Lower lobe of right lung (tissue), 2 donors: ENCODE data around the gene PRKCH. TPM values are rescaled to one million over a fixed set of nuclear protein-coding genes. Genes with fewer than 3 reads are reported as not detected.

Source experiments
- ATAC-seq, 2 donors: fragments of 200-7000 bp; cut with Tn5 transposase; one replicate each; pipeline ENCODE4 v1.9.1; 2020 to 2022; ENCODE audit warnings: mild to moderate bottlenecking in 2 of 2, moderate library complexity in 2 of 2
- DNase-seq: peaks from one replicate; pipeline ENCODE4 v3.0.0-alpha.2; 2020
- H3K27ac ChIP-seq: fragments of 200-600 bp; one replicate; pipeline ENCODE4 v1.8.0; 2022
- H3K27me3 ChIP-seq: fragments of 200-600 bp; one replicate; pipeline ENCODE4 v1.8.0; 2022; ENCODE audit warnings: low read depth
- H3K36me3 ChIP-seq: fragments of 200-600 bp; one replicate; pipeline ENCODE4 v1.8.0; 2022; ENCODE audit warnings: mild to moderate bottlenecking
- H3K4me1 ChIP-seq: fragments of 200-600 bp; one replicate; pipeline ENCODE4 v1.8.0; 2022
- H3K4me3 ChIP-seq: fragments of 200-600 bp; one replicate; pipeline ENCODE4 v1.8.0; 2022; ENCODE audit warnings: mild to moderate bottlenecking
- H3K9me3 ChIP-seq: fragments of 200-600 bp; one replicate; pipeline ENCODE4 v1.8.0; 2022
- CTCF ChIP-seq: fragments of 200-600 bp; IDR thresholded peaks from one replicate; pipeline ENCODE4 v1.8.0; 2022; ENCODE audit warnings: antibody characterized with exemption, mild to moderate bottlenecking
- intact Hi-C: fragments of 100-400 bp; cut with DNase I; formaldehyde crosslinking; loops from one replicate; pipeline ENCODE4 v1.11.0; 2022
- total RNA-seq: library from RNA; stranded (reverse); fragmentation: NEBNext Ultra II Directional; extraction: Animal tissue kit (Norgen Biotek cat#: 25700); gene quantifications from one replicate; pipeline ENCODE4 v1.2.1, GENCODE V29; 2021
- donor health status: DM: no; HTN: yes; CAD: no; lungs with severe emphysema.

The PRKCH gene
- total RNA-seq, 1 donor from 2014 or later = 60.9 TPM

GRCh38 chr14:61421212-61421923, 100.0 kb downstream of the PRKCH start:
- intact Hi-C loops = no loop called here
- peak overlapping the region; percentile 32 for H3K27ac ChIP-seq

GRCh38 chr14:61426048-61426447, 104.7 kb downstream of the PRKCH start:
- Histone ChIP-seq H3K27ac (peak overlapping the region; percentile 28), H3K36me3 (no peaks in the 10 kb centered on the region), H3K27me3 (no peaks in the 10 kb centered on the region), H3K9me3 (no peaks in the 10 kb centered on the region), H3K4me3 (no peak overlapping the region), H3K4me1 (peaks cover 30% of the 10 kb centered on the region)
- DNase-seq = no peak
- intact Hi-C loops = no loop called here
- ATAC-seq = no peak
- TF ChIP-seq CTCF = no peak

More at GRCh38 chr14:61421212-61421923, 100.0 kb downstream of the PRKCH start:
- ATAC-seq (peak in 1 of 2 donors; percentile 15), DNase-seq (no peak)
- H3K36me3 ChIP-seq = no peaks in the 10 kb centered on the region
- H3K9me3 ChIP-seq = no peaks in the 10 kb centered on the region
- TF ChIP-seq CTCF = no peak
- no peaks in the 10 kb centered on the region for H3K27me3 ChIP-seq
- peaks cover 58% of the 10 kb centered on the region for H3K4me1 ChIP-seq
- H3K4me3 ChIP-seq = no peak overlapping the region

- TF ChIP-seq CTCF = no peak
- intact Hi-C loops = no loop called here
- ATAC-seq (no peak), DNase-seq (no peak)
- H3K27me3 ChIP-seq = no peaks in the 10 kb centered on the region
- H3K27ac ChIP-seq = no peak overlapping the region
- no peaks in the 10 kb centered on the region for H3K36me3 ChIP-seq
- H3K9me3 ChIP-seq = no peaks in the 10 kb centered on the region
- H3K4me1 ChIP-seq = peaks cover 30% of the 10 kb centered on the region
- no peak overlapping the region for H3K4me3 ChIP-seq
These were observed 106.9 kb downstream of the PRKCH start for GRCh38 chr14:61428261-61428660.

GRCh38 chr14:61429316-61429715, 107.9 kb downstream of the PRKCH start:
- Histone ChIP-seq H3K9me3 (no peaks in the 10 kb centered on the region), H3K4me3 (no peak overlapping the region), H3K27me3 (no peaks in the 10 kb centered on the region), H3K27ac (no peak overlapping the region), H3K4me1 (peaks cover 40% of the 10 kb centered on the region), H3K36me3 (no peaks in the 10 kb centered on the region)
- intact Hi-C loops = no loop called here
- no peak for TF ChIP-seq CTCF
- no peak for ATAC-seq
- DNase-seq = no peak

GRCh38 chr14:61430066-61430757, 108.8 kb downstream of the PRKCH start:
- DNase-seq (no peak), ATAC-seq (no peak)
- H3K9me3 ChIP-seq = no peaks in the 10 kb centered on the region
- no peaks in the 10 kb centered on the region for H3K27me3 ChIP-seq
- H3K4me3 ChIP-seq = no peak overlapping the region
- H3K36me3 ChIP-seq = no peaks in the 10 kb centered on the region
- TF ChIP-seq CTCF = no peak
- intact Hi-C loops = no loop called here
- peaks cover 49% of the 10 kb centered on the region for H3K4me1 ChIP-seq
- H3K27ac ChIP-seq = no peak overlapping the region
